ENCODE results near the gene FOXO3. TPM values are rescaled to one million over a fixed set of nuclear protein-coding genes. Genes with fewer than 3 reads are reported as not detected.
A peak's percentile ranks its signal among the peaks of the same experiment; 100 is the strongest.

Gene FOXO3
- total RNA-seq, 4 donors from 2014 or later, result 111 to 293 (median 183) TPM

DNA sequence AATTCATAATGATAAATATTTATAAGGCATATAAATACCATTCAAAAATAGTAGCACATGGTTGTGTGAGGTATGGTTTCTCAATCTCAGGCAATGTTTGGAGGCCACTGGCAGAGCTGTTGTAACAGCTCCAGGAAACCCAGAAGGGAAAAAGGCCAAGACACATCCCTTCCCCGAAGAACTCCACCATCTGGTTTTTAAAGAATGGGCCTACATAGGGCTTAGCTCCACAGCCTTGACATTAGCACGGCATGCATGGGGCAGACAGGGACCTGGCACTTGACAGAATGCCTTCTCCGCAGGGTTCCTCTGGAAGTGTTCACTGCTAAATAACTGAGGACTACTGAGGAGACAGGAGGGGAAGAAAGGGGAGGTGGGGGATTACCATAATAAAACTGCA, 16.1 kb upstream of the FOXO3 start:
- no peak overlapping the region for H3K4me3 ChIP-seq
- H3K9me3 ChIP-seq, result no peaks in the 10 kb centered on the region
- no peak for ATAC-seq
- in situ Hi-C loops (cut with MboI; ENCODE audit: low sequenced_read_pairs in 4 of 4) (loop anchor here (5.0 to 10.0 kb wide), 9 partner anchors 233 to 530 kb away; no protein-coding TSS in a partner anchor), intact Hi-C loops (cut with DNase I; ENCODE audit: low total_unique reads) (loop anchor here (5.0 kb wide), 2 partner anchors 463 to 528 kb away; no protein-coding TSS in a partner anchor)
- H3K36me3 ChIP-seq, result no peaks in the 10 kb centered on the region
- H3K27ac ChIP-seq, result peak overlapping the region in 3 of 4 donors; percentile 42 to 54 (median 48)
- no peak for DNase-seq
- H3K4me1 ChIP-seq, result peaks cover 26 to 29% of the 10 kb centered on the region in 2 donors
- no peaks in the 10 kb centered on the region for H3K27me3 ChIP-seq
- TF ChIP-seq POLR2A (IDR thresholded peaks at IDR 0.05) (no peak), CTCF (IDR thresholded peaks at IDR 0.05 in 4 of 5, conservative IDR thresholded peaks at IDR 0.05 in 1 of 5) (no peak)

- Histone ChIP-seq H3K36me3 (no peaks in the 10 kb centered on the region), H3K27me3 (no peaks in the 10 kb centered on the region), H3K9me3 (no peaks in the 10 kb centered on the region), H3K4me3 (no peak overlapping the region), H3K27ac (peak overlapping the region in 2 of 4 donors; percentile 24 to 47), H3K4me1 (peaks cover 26 to 29% of the 10 kb centered on the region in 2 donors)
- TF ChIP-seq CTCF (IDR thresholded peaks at IDR 0.05 in 4 of 5, conservative IDR thresholded peaks at IDR 0.05 in 1 of 5) (no peak), POLR2A (IDR thresholded peaks at IDR 0.05) (no peak)
- in situ Hi-C loops (cut with MboI; ENCODE audit: low sequenced_read_pairs in 4 of 4), result loop anchor here (5.0 to 10.0 kb wide), 4 partner anchors 231 to 528 kb away; no protein-coding TSS in a partner anchor
- no peak for DNase-seq
- ATAC-seq, result no peak
- intact Hi-C loops (cut with DNase I; ENCODE audit: low total_unique reads), result no loop called here
Measured at GRCh38 chr6:108546079-108547049, 14.4 kb upstream of the FOXO3 start.

- DNase-seq, result no peak
- no peaks in the 10 kb centered on the region for H3K36me3 ChIP-seq
- intact Hi-C loops (cut with DNase I; ENCODE audit: low total_unique reads) (no loop called here), in situ Hi-C loops (cut with MboI; ENCODE audit: low sequenced_read_pairs in 4 of 4) (loop anchor here (5.0 to 10.0 kb wide), 4 partner anchors 228 to 526 kb away; no protein-coding TSS in a partner anchor)
- H3K9me3 ChIP-seq, result no peaks in the 10 kb centered on the region
- H3K27ac ChIP-seq, result no peak overlapping the region
- no peak for TF ChIP-seq POLR2A (IDR thresholded peaks at IDR 0.05)
- TF ChIP-seq CTCF (IDR thresholded peaks at IDR 0.05 in 4 of 5, conservative IDR thresholded peaks at IDR 0.05 in 1 of 5), result no peak
- ATAC-seq, result no peak
- no peak overlapping the region for H3K4me3 ChIP-seq
- no peaks in the 10 kb centered on the region for H3K27me3 ChIP-seq
- H3K4me1 ChIP-seq, result peaks cover 7 to 10% of the 10 kb centered on the region in 2 donors
Measured at GRCh38 chr6:108549241-108549640, 11.5 kb upstream of the FOXO3 start.

DNA sequence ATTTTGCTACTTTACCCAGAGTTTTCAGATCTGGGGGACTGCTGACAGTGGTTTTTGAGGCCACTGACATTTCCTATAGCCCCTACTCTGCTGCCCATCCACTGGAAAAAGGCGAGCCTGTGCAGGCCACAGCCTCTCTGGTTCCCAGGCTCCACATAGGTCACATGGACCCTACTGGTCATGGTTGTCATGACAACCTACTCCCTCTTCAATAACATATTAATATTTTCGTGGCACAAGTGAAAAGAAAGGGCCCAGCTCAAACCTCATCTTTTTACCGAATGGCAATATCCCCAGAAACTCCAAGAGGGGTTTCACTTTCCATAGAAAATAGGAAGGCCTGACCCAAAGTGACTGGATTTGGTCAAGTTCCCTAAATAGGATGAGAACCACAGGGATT, 11.0 kb upstream of the FOXO3 start:
- Histone ChIP-seq H3K4me1 (peaks cover 8 to 9% of the 10 kb centered on the region in 2 donors), H3K27me3 (no peaks in the 10 kb centered on the region), H3K27ac (no peak overlapping the region), H3K9me3 (no peaks in the 10 kb centered on the region), H3K4me3 (no peak overlapping the region), H3K36me3 (no peaks in the 10 kb centered on the region)
- DNase-seq (no peak), ATAC-seq (no peak)
- in situ Hi-C loops (cut with MboI; ENCODE audit: low sequenced_read_pairs in 4 of 4), result loop anchor here (5.0 to 25.0 kb wide), 5 partner anchors 113 to 525 kb away; no protein-coding TSS in a partner anchor
- intact Hi-C loops (cut with DNase I; ENCODE audit: low total_unique reads), result loop anchor here (10.0 kb wide), 1 partner anchor 905 kb away; the partner anchor contains the start of gene MICAL1
- TF ChIP-seq CTCF (IDR thresholded peaks at IDR 0.05 in 4 of 5, conservative IDR thresholded peaks at IDR 0.05 in 1 of 5) (no peak), POLR2A (IDR thresholded peaks at IDR 0.05) (no peak)

Data from gastrocnemius medialis (tissue), 4 donors.